Measurements from ENCODE around the gene SSTR1.

The SSTR1 gene, protein sequence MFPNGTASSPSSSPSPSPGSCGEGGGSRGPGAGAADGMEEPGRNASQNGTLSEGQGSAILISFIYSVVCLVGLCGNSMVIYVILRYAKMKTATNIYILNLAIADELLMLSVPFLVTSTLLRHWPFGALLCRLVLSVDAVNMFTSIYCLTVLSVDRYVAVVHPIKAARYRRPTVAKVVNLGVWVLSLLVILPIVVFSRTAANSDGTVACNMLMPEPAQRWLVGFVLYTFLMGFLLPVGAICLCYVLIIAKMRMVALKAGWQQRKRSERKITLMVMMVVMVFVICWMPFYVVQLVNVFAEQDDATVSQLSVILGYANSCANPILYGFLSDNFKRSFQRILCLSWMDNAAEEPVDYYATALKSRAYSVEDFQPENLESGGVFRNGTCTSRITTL

DNA sequence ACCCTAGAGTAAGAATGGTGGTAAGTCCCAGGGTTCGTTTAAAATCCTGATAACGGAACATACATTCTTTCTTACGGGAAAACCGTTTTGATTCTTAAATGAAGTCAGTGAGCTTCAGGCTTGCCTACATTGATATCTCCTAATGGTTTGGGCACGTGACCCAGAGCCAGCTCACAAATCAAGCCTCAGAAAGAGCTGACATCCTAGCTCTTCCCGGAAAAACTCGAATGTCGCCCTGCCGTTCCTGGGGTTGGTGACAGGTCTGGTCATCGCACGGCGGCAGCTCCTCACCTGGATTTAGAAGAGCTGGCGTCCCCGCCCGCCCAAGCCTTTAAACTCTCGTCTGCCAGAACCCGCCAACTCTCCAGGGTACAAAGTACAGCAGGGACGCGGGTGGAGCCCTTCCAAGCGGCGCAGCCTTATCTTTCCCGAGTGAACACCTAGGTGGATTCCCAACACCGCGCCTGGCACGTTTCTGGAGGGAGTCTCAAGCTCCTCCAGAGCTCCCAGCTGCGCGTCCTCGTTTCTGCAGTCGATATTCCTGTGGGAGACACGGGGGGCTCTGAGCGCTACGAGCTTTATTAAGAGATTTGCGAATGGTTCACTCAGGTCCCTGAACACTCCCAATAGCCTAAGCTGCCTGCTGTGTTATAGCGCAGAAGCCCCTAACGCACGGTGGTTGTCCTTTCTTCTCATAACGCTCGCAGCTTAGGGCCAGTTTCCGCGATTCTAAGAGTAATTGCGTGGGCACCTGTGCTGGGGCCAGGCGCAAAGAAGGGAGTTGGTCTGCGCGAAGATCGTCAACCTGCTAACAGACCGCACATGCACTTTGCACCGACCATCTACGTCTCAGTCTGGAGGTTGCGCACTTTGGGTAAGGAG lies at the start of gene SSTR1:
SSTR1 (plus strand) TSS at position 169 of the 882 bp plus-strand sequence. CDS start 1,486 bp downstream, outside the sequence.
- Histone ChIP-seq H3K4me3 (ENCODE audit: low read length) (peak within 1 kb of the TSS; percentile 43), H3K27ac (ENCODE audit: low read length) (no peak within 1 kb of the TSS), H3K36me3 (ENCODE audit: insufficient read depth, low read depth, low read length) (no peaks in the 10 kb centered on the region), H3K4me1 (ENCODE audit: insufficient read depth, low read length) (peaks cover 3% of the 10 kb centered on the region; the same call in 1 of the 2 replicates), H3K9ac (ENCODE audit: low read depth, low read length) (no peak within 1 kb of the TSS), H3K27me3 (ENCODE audit: insufficient read depth, low read length) (peaks cover 80% of the 10 kb centered on the region), H3K9me3 (ENCODE audit: insufficient read depth, low read depth, low read length) (0 out of 2 replicates have a peak, but pooled peaks cover 7% of the 10 kb centered on the region)

DNA sequence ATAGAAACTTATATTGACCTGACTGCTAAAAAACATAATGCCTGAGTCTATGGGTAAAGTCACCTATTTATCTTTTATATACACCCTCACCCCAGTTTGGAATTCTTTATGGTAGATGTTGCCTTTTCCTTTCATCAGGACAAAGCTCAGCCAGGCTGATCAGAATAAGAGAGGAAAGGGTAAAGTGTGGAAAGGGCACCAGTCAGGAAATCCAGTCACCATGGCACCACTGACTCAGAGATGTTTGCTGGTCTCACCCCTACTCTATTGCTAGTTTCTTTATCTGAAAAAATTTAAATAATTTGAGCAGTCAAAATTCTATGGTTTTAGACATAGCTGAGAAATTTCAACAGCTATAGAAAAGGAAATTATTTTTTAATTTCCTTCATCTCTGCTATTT lies 49.2 kb upstream of the SSTR1 start:
- no peaks in the 10 kb centered on the region for H3K36me3 ChIP-seq (ENCODE audit: insufficient read depth, low read depth, low read length)
- H3K4me3 ChIP-seq (ENCODE audit: low read length), result no peak overlapping the region
- no peaks in the 10 kb centered on the region for H3K27me3 ChIP-seq (ENCODE audit: insufficient read depth, low read length)
- H3K4me1 ChIP-seq (ENCODE audit: insufficient read depth, low read length), result peaks cover 9% of the 10 kb centered on the region; the same call in 1 of the 2 replicates
- H3K9me3 ChIP-seq (ENCODE audit: insufficient read depth, low read depth, low read length), result no peaks in the 10 kb centered on the region
- H3K9ac ChIP-seq (ENCODE audit: low read depth, low read length), result no peak overlapping the region
- H3K27ac ChIP-seq (ENCODE audit: low read length), result no peak overlapping the region

DNA sequence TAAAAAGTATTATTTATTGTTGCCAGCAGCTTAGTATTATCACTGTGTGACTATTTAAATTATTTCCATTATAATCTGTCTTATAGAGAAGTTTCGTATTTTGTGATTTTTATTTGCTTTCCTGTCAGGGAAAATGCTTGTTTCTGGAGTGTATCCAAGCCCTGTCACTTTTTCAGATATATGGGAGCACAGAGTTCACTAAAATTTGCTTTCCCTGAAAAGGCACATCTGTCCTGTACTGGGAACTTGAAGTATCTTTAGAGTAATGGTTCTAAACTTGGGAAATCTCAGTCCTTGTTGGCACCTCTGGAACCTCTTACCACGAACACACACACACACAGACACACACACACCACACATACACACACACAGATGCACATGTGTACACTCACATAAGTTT lies 39.3 kb upstream of the SSTR1 start:
- Histone ChIP-seq H3K9me3 (ENCODE audit: insufficient read depth, low read depth, low read length) (no peaks in the 10 kb centered on the region), H3K4me1 (ENCODE audit: insufficient read depth, low read length) (peaks cover 4% of the 10 kb centered on the region; the same call in 1 of the 2 replicates), H3K9ac (ENCODE audit: low read depth, low read length) (no peak overlapping the region), H3K4me3 (ENCODE audit: low read length) (no peak overlapping the region), H3K27ac (ENCODE audit: low read length) (no peak overlapping the region), H3K36me3 (ENCODE audit: insufficient read depth, low read depth, low read length) (no peaks in the 10 kb centered on the region), H3K27me3 (ENCODE audit: insufficient read depth, low read length) (no peaks in the 10 kb centered on the region)

DNA sequence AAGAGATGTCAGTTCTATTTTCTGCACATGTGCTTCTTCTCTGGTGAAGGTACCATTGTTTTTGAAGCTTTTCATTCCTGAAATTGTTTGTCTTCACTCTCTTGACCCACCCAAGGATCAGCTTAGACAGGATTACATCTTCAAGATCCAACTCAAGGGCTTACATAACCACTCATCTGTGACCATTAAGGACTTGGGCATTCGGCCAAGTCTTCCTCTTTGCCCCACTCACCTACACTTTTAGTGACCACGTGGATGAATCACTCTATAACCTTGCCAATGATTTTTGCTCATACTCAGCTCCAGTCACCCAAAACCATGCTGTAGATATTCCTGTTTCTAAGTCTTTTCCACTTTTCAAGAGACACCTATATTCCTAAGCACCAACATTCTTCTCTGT lies 36.5 kb upstream of the SSTR1 start:
- Histone ChIP-seq H3K9me3 (ENCODE audit: insufficient read depth, low read depth, low read length) (no peaks in the 10 kb centered on the region), H3K4me1 (ENCODE audit: insufficient read depth, low read length) (no peaks in the 10 kb centered on the region), H3K9ac (ENCODE audit: low read depth, low read length) (no peak overlapping the region), H3K27ac (ENCODE audit: low read length) (no peak overlapping the region), H3K4me3 (ENCODE audit: low read length) (no peak overlapping the region), H3K36me3 (ENCODE audit: insufficient read depth, low read depth, low read length) (no peaks in the 10 kb centered on the region), H3K27me3 (ENCODE audit: insufficient read depth, low read length) (no peaks in the 10 kb centered on the region)

DNA sequence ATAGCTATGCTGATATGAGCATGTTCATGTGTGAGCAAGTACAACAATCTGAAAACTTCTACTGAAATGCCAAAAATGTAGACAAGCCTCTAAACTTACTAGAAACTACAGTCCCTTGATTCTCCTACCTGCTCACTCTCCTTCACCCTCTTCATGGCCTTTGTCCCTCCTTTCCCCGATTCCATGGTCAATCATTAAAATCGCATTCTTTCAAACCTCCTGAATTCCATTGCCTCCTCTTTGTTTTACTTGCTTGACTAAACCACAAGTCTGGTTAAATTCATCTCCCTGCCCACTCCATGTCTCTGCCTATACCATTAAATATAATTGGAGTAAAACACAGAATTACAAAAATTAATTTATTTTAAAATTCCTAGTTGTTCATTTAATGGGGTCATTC lies 33.0 kb upstream of the SSTR1 start:
- Histone ChIP-seq H3K36me3 (ENCODE audit: insufficient read depth, low read depth, low read length) (no peaks in the 10 kb centered on the region), H3K4me3 (ENCODE audit: low read length) (no peak overlapping the region), H3K4me1 (ENCODE audit: insufficient read depth, low read length) (no peaks in the 10 kb centered on the region), H3K9me3 (ENCODE audit: insufficient read depth, low read depth, low read length) (peaks cover 2% of the 10 kb centered on the region; the same call in 1 of the 2 replicates), H3K27me3 (ENCODE audit: insufficient read depth, low read length) (no peaks in the 10 kb centered on the region), H3K9ac (ENCODE audit: low read depth, low read length) (no peak overlapping the region), H3K27ac (ENCODE audit: low read length) (no peak overlapping the region)

DNA sequence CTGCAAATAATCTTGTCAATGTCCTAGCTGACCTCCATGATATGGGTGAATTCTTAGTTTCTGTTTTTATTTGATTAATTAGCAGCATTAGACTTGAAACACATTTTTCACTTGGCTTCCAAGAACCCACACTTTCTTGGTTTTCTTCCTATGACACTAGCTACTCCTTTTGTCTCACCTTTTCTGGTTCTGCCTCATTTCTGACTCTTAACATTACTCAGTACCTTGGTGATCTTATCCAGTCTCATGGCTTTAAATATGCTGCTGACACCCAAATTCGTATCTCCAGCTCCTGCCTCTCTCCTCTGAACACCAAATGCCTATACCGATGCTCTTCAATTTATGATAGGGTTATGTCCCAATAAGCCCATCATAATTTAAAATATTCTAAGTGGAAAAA lies 32.0 kb upstream of the SSTR1 start:
- no peaks in the 10 kb centered on the region for H3K4me1 ChIP-seq (ENCODE audit: insufficient read depth, low read length)
- H3K36me3 ChIP-seq (ENCODE audit: insufficient read depth, low read depth, low read length), result no peaks in the 10 kb centered on the region
- no peak overlapping the region for H3K4me3 ChIP-seq (ENCODE audit: low read length)
- peaks cover 4% of the 10 kb centered on the region; the same call in 1 of the 2 replicates for H3K9me3 ChIP-seq (ENCODE audit: insufficient read depth, low read depth, low read length)
- H3K27me3 ChIP-seq (ENCODE audit: insufficient read depth, low read length), result no peaks in the 10 kb centered on the region
- H3K9ac ChIP-seq (ENCODE audit: low read depth, low read length), result no peak overlapping the region
- H3K27ac ChIP-seq (ENCODE audit: low read length), result no peak overlapping the region

DNA sequence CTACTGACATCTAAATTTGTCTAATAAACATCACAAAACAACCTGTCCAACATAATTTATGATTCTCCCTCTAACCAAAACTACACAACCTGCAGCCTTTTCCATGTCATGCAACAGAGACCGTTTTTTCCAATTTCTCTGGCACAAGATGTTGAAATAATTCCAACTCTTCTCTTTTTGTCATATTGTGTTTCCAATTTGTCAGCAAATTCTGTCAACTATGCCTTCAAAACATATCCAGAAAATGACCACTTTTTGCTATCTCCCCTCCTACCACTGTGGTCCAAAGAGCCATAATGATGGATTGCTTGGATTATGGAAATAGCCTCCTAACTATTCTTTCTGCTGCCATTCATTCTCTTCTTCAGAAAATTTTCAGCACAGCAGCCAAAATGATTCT lies 31.3 kb upstream of the SSTR1 start:
- H3K4me1 ChIP-seq (ENCODE audit: insufficient read depth, low read length), result no peaks in the 10 kb centered on the region
- H3K27me3 ChIP-seq (ENCODE audit: insufficient read depth, low read length), result no peaks in the 10 kb centered on the region
- H3K9ac ChIP-seq (ENCODE audit: low read depth, low read length), result no peak overlapping the region
- no peak overlapping the region for H3K27ac ChIP-seq (ENCODE audit: low read length)
- H3K4me3 ChIP-seq (ENCODE audit: low read length), result no peak overlapping the region
- peaks cover 4% of the 10 kb centered on the region; the same call in 1 of the 2 replicates for H3K9me3 ChIP-seq (ENCODE audit: insufficient read depth, low read depth, low read length)
- no peaks in the 10 kb centered on the region for H3K36me3 ChIP-seq (ENCODE audit: insufficient read depth, low read depth, low read length)

DNA sequence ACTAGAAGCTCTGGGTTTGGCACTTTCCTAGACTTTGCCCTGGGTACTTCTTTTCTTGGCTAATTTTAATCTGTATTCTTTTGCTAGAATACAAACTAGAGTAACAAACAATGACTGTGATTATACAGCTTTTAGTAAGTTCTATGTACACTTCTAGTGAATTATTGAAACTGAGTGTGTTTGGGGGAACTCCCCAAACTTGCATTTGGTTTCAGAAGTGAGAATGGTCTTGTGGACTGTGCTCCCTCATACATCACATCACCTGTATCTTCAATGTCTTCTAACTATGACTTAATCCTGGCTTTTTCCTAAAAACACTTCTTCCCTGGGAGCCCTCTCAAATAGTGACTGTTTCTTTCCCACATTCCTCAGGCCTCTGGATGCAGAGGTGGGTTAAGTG lies 23.6 kb upstream of the SSTR1 start:
- Histone ChIP-seq H3K4me3 (ENCODE audit: low read length) (no peak overlapping the region), H3K4me1 (ENCODE audit: insufficient read depth, low read length) (peaks cover 18% of the 10 kb centered on the region), H3K9ac (ENCODE audit: low read depth, low read length) (no peak overlapping the region), H3K36me3 (ENCODE audit: insufficient read depth, low read depth, low read length) (no peaks in the 10 kb centered on the region), H3K27me3 (ENCODE audit: insufficient read depth, low read length) (no peaks in the 10 kb centered on the region), H3K27ac (ENCODE audit: low read length) (no peak overlapping the region), H3K9me3 (ENCODE audit: insufficient read depth, low read depth, low read length) (peaks cover 4% of the 10 kb centered on the region; the same call in 1 of the 2 replicates)

DNA sequence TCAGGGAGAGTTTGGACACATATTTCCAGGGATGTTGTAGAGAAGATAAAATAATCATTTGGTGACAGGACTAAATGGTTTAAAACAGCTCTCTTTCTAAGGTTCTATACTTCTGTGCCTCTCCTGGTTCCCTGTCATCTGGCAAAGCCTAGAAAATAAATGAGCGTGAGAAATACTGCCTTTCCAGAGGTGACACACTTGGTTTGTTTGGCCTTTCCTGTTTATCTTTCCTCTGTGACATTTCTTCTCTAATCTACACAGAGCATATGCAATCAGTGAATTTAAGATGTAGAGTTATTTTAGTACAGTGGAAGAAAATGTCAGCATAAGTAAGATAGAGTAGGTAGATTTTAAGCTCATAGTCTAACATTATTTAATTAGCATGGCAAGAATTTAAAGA lies 22.0 kb upstream of the SSTR1 start:
- H3K27me3 ChIP-seq (ENCODE audit: insufficient read depth, low read length), result no peaks in the 10 kb centered on the region
- no peaks in the 10 kb centered on the region for H3K36me3 ChIP-seq (ENCODE audit: insufficient read depth, low read depth, low read length)
- peaks cover 27% of the 10 kb centered on the region for H3K4me1 ChIP-seq (ENCODE audit: insufficient read depth, low read length)
- H3K9ac ChIP-seq (ENCODE audit: low read depth, low read length), result no peak overlapping the region
- no peak overlapping the region for H3K27ac ChIP-seq (ENCODE audit: low read length)
- no peaks in the 10 kb centered on the region for H3K9me3 ChIP-seq (ENCODE audit: insufficient read depth, low read depth, low read length)
- H3K4me3 ChIP-seq (ENCODE audit: low read length), result no peak overlapping the region

DNA sequence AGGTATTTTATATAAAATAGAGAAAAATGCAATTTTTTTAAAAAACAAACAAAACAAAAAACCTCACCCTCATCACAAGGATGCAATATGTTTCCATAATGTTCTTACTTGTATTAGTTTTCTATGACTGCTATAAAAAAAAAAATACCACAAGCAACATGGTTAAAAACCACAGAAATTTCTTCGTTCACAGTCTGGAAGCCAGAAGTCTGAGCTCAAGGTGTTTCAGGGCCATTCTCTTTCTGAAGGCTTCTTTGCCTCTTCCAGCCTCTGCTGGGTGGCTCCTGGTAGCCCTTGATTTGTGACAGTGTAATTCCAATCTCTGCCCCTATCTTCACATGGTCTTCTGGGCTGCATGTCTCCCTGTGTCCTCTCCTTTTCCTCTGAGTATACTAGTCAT lies 21.5 kb upstream of the SSTR1 start:
- no peaks in the 10 kb centered on the region for H3K36me3 ChIP-seq (ENCODE audit: insufficient read depth, low read depth, low read length)
- peaks cover 27% of the 10 kb centered on the region for H3K4me1 ChIP-seq (ENCODE audit: insufficient read depth, low read length)
- H3K4me3 ChIP-seq (ENCODE audit: low read length), result no peak overlapping the region
- H3K27me3 ChIP-seq (ENCODE audit: insufficient read depth, low read length), result no peaks in the 10 kb centered on the region
- H3K9me3 ChIP-seq (ENCODE audit: insufficient read depth, low read depth, low read length), result no peaks in the 10 kb centered on the region
- H3K27ac ChIP-seq (ENCODE audit: low read length), result no peak overlapping the region
- no peak overlapping the region for H3K9ac ChIP-seq (ENCODE audit: low read depth, low read length)

DNA sequence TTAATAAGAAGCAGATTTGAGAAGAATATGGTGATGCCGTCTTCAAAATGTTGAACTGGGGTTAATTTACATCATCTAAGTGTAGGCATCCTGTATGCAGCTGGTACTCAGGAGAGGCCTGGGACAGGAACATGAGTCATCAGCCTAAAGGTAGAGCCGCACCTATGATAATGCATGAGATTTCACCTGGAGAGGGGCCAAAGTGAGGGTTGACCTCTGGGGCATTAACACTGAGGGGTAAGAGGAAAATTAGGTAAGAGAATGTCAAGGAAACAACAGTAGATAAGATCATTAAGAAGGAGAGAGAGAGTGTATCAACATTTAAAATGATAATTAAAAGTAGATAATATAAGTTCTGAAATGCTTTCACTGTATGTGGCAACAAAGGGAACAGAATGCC lies 20.2 kb upstream of the SSTR1 start:
- Histone ChIP-seq H3K4me1 (ENCODE audit: insufficient read depth, low read length) (peaks cover 27% of the 10 kb centered on the region), H3K4me3 (ENCODE audit: low read length) (no peak overlapping the region), H3K27me3 (ENCODE audit: insufficient read depth, low read length) (no peaks in the 10 kb centered on the region), H3K36me3 (ENCODE audit: insufficient read depth, low read depth, low read length) (peaks cover 4% of the 10 kb centered on the region; the same call in 1 of the 2 replicates), H3K9ac (ENCODE audit: low read depth, low read length) (no peak overlapping the region), H3K9me3 (ENCODE audit: insufficient read depth, low read depth, low read length) (no peaks in the 10 kb centered on the region), H3K27ac (ENCODE audit: low read length) (no peak overlapping the region)
